AG04449 (cell line): Measurements from ENCODE around the gene SLC6A2.

ENCODE experiments used
- CTCF ChIA-PET: fragments of 350-600 bp; formaldehyde crosslinking; extraction: SDS; loops from one replicate; lab custom pipeline; 2021; ENCODE audit warnings: antibody characterized with exemption; lab: Yijun Ruan, JAX
- POLR2A ChIA-PET: fragments of 400-600, 350-600 bp; formaldehyde crosslinking; extraction: SDS; loops from one replicate; lab custom pipeline; 2020; ENCODE audit warnings: antibody characterized with exemption, inconsistent platforms; lab: Yijun Ruan, JAX
- DNase-seq: peaks from one replicate; pipeline ENCODE4 v3.0.0-alpha.2; 2010; ENCODE audit warnings: low read depth, low spot score
- H3K4me3 ChIP-seq: 2 replicates; pipeline ENCODE4 v1.5.1; 2011; ENCODE audit warnings: low read depth, mild to moderate bottlenecking, control low read depth, low read length
- TF ChIP-seq, protein P1 (sequence below): IDR thresholded peaks from one replicate; pipeline ENCODE4 v1.5.1; 2011; ENCODE audit warnings: mild to moderate bottlenecking, moderate library complexity, low read length, control low read depth, inconsistent platforms; ENCODE audit not compliant: insufficient read depth; ENCODE audit errors: missing control alignments

The SLC6A2 gene

DNA sequence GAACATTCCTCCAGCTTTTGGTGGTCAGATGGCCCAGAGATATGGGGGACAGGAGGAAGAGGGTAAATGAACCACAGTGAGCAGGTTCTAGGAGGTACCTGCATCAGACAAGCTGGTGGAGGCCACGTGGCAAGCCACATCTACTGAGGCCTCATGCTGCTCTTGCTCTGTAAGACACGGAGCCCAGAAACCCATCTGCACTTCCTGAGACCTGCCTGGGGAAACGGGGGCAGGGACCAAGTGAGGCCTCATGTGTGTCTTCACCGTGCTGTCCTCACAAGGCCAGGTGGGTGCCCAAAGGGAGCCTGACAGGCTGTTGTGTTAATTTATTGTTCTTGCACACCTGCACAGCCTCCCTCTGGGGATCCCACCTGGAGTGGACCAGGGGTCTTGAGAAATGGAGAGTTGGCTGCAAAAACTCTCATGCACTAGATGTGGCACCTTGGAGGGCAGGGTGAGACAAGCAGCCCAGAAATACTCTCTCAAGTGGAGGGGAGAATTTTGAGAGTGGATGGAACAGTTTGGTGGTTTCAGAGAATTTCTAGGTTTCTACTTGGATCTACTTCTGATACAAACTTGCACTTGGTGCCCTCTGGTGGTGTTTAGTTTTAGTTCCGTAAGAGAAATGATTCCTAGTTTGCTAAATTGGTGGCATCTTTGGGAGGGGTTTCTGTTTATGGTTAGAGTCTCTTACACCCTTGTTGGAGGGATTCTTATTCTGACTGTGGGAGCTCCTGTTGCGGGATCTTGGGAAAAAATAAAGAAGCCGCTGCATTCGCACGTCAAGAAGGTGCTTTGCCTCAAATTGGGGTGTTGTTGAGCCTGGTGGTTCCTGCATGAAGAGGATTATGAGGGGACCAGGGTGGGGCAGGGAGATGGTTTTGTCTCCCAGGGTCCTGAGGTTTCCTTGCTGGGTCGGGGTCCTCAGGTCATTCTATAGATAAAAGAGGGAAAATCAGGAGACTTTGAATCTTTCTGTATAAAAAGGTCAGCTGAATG lies 47.5 kb downstream of the SLC6A2 start:
- no peak overlapping the region for H3K4me3 ChIP-seq
- TF ChIP-seq, protein P1, sequence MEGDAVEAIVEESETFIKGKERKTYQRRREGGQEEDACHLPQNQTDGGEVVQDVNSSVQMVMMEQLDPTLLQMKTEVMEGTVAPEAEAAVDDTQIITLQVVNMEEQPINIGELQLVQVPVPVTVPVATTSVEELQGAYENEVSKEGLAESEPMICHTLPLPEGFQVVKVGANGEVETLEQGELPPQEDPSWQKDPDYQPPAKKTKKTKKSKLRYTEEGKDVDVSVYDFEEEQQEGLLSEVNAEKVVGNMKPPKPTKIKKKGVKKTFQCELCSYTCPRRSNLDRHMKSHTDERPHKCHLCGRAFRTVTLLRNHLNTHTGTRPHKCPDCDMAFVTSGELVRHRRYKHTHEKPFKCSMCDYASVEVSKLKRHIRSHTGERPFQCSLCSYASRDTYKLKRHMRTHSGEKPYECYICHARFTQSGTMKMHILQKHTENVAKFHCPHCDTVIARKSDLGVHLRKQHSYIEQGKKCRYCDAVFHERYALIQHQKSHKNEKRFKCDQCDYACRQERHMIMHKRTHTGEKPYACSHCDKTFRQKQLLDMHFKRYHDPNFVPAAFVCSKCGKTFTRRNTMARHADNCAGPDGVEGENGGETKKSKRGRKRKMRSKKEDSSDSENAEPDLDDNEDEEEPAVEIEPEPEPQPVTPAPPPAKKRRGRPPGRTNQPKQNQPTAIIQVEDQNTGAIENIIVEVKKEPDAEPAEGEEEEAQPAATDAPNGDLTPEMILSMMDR: peak; percentile 34
- ChIA-PET CTCF (interaction anchor here (0.6 to 22.6 kb wide), 42 partner anchors 8 to 261 kb away, joined by 3 to 919 read pairs (median 5); partner anchors contain the start of gene CAPNS2), POLR2A (no interaction called here)
- peak; percentile 19 for DNase-seq

DNA sequence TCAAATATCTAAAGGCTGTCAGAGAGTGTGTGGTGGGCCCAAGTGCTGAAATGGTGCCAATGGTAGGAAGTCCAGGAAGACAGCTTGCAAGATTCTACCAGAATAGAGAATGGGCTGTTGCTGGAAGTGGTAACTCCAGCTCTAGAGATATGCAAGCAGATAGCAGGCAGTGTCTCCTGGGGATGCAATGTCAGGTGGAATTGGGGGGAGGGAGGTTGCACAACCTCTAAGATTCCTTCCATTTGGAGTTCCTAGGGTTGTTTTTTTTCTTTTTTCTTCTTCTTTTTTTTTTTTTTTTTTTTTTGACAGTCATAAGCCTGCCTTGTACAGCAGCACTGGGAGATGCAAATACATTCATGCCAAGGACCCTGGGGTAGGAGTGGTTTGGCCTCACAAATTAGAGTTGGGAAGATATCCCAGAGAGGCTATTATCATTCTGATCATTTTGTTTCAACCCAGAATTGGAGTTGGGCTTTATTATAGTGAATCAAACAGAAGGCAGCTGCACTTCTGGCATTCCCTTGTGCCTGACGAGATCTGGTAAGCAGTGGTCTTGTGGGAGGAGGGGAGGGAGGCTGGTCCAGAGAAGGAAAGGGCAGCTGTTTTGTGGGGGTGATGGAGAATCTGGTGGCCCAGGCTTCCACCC lies 51.1 kb downstream of the SLC6A2 start:
- POLR2A ChIA-PET: no interaction called here
- DNase-seq: no peak
- H3K4me3 ChIP-seq: no peak overlapping the region
- TF ChIP-seq, protein P1: no peak
- CTCF ChIA-PET: interaction anchor here (0.5 to 22.6 kb wide), 8 partner anchors 10 to 263 kb away, joined by 3 to 919 read pairs (median 4); no protein-coding TSS in a partner anchor

DNA sequence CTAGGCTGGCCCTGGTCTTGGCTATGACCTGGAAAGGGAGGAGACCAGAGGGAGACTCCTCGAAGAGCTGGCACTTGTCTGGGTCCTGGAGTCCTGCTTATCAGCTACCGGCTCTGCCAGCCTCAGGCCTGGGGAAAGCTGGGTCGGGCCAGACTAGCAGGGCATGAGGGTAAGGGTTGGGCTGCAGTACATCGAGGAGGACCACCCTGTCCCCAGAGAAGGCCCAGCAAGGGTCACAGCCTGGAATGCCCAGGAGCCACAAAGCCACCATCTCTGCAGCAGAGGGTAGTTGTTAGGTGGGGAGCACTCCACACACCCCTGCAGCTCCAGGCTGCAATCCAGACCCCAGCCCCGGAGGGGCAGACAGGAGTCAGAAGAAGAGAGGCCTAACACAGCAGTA lies 54.0 kb downstream of the SLC6A2 start:
- POLR2A ChIA-PET: no interaction called here
- no peak overlapping the region for H3K4me3 ChIP-seq
- CTCF ChIA-PET: interaction anchor here (0.8 to 22.6 kb wide), 7 partner anchors 8 to 245 kb away, joined by 3 to 919 read pairs (median 4); no protein-coding TSS in a partner anchor
- TF ChIP-seq, protein P1: no peak
- DNase-seq: no peak

DNA sequence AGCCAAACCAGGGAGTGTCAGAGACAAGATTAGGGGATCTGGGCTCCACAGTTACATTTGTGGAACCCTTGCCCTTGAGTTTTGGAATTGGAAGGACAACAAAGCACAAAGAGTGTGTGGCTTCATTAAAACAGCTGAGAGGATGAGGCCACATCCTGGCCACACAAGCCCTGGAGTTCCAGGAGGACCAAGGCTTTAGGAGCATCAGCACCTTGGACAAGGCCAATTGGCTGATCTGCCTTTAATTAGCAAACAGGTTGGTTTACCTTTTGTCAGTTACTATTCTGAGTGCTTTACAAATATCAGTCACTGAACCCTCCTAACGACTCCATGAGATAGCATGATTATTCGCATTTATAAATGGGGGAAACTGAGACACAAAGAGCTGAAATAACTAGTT lies 54.7 kb downstream of the SLC6A2 start:
- TF ChIP-seq, protein P1: no peak
- DNase-seq: no peak
- H3K4me3 ChIP-seq: no peak overlapping the region
- POLR2A ChIA-PET: no interaction called here
- CTCF ChIA-PET: interaction anchor here (1.2 to 22.6 kb wide), 5 partner anchors 9 to 246 kb away, joined by 3 to 919 read pairs (median 4); no protein-coding TSS in a partner anchor

DNA sequence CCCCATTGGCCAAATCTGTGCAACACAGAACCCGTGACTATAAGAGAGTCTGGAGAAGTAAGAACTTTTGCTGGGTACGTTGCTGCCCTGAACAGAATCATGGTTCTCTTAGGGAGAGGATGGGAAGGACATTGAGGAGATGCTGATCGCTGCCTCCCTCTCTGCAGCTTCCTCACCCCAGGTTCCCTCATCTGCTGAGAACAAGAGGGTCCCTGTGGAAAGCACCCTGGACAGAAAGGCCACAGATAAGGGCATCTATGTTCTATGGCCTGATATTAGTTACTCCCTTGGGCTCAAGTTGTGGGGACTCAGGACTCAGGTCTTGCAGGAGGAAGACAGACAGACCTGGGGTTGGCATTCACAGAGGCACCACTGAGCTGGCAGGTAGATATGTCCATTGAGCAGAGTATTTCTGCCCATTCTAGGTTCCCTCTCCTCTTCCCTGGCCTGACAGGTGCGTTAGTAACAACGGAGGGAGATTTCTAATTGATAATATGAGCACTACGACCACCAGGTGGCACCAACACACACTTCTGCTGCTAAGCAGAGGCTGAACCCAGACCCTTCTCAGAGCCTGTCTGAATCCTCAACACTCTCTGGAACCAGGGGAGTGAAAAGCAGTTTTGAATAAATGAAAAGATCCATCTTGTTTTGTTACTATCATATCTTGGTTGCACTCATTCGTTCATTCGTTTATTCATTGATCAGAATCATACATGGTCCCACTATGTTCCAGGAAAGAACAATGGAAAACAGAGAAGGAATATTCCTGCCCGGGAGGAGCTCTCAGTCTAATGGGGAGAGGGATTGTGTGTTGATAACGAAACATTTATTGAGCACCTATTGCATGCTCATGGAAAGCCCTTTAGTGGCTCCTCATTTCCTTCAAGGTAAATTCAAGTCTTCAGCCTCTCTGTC lies 56.4 kb downstream of the SLC6A2 start:
- DNase-seq: no peak
- CTCF ChIA-PET: interaction anchor here (0.7 to 22.6 kb wide), 14 partner anchors 8 to 606 kb away, joined by 3 to 919 read pairs (median 6); no protein-coding TSS in a partner anchor
- POLR2A ChIA-PET: no interaction called here
- TF ChIP-seq, protein P1: peak; percentile 69
- no peak overlapping the region for H3K4me3 ChIP-seq
